Measurements from ENCODE around the gene GOLGA6D.

Gene GOLGA6D

GRCh38 chr15:75335313-75335704 lies 52.7 kb downstream of the GOLGA6D start:
- no peak for DNase-seq

GRCh38 chr15:75335705-75336355 lies 53.2 kb downstream of the GOLGA6D start, which contains the start of gene COMMD4:
Gene COMMD4 (plus strand): TSS chr15:75336063. CDS start chr15:75336090, 27 bp downstream.
- DNase-seq: peak; percentile 96

GRCh38 chr15:75338661-75339240 lies 56.1 kb downstream of the GOLGA6D start:
- DNase-seq: no peak

- DNase-seq: no peak
Observed at GRCh38 chr15:75339531-75340240, 57.1 kb downstream of the GOLGA6D start.

- no peak for DNase-seq
Observed at GRCh38 chr15:75342221-75342620, 59.6 kb downstream of the GOLGA6D start.

- peak; percentile 79 for DNase-seq
Observed at GRCh38 chr15:75343953-75344352, 61.3 kb downstream of the GOLGA6D start.

Measured in DMS53 (cell line).